Stimulated activated CD4-positive, alpha-beta T cell treated with anti-CD3 and anti-CD28 coated beads, Interleukin-12 subunit alpha, Interleukin-12 subunit beta, amount 100 ng/mL, for 24 hours (primary cell): ENCODE measurements around the gene EFS.
"Not testable (repeated sequence)": the region's sequence is repeated elsewhere in the genome, so short reads cannot be mapped to it uniquely, and the experiment has no call there.

Experiments used
- DNase-seq, 2 experiments: peaks; one replicate each; pipeline ENCODE4 v3.0.0-alpha.2; 2020; ENCODE audit warnings: low read depth in 2 of 2

Gene EFS

GRCh38 chr14:23399136-23399535, 34.2 kb upstream of the EFS start:
- DNase-seq = no peak

- no peak for DNase-seq
These were observed 33.4 kb upstream of the EFS start for GRCh38 chr14:23398348-23398747.

- no peak for DNase-seq
These were observed 31.9 kb upstream of the EFS start for GRCh38 chr14:23396781-23397407.

GRCh38 chr14:23396126-23396525, 31.2 kb upstream of the EFS start:
- DNase-seq = no peak

- DNase-seq = no peak
These were observed 27.6 kb upstream of the EFS start for GRCh38 chr14:23392613-23393012.

GRCh38 chr14:23389871-23390270, 24.9 kb upstream of the EFS start:
- DNase-seq = not testable (repeated sequence)

- no peak for DNase-seq
These were observed 24.4 kb upstream of the EFS start for GRCh38 chr14:23389396-23389795.

GRCh38 chr14:23388996-23389395, 24.0 kb upstream of the EFS start:
- no peak for DNase-seq

GRCh38 chr14:23387916-23388882, 23.2 kb upstream of the EFS start:
- DNase-seq = no peak

GRCh38 chr14:23386999-23387398, 22.0 kb upstream of the EFS start:
- DNase-seq = no peak

- not testable (repeated sequence) for DNase-seq
These were observed 21.3 kb upstream of the EFS start for GRCh38 chr14:23386266-23386657.

- no peak for DNase-seq
These were observed 20.8 kb upstream of the EFS start for GRCh38 chr14:23385642-23386265.

GRCh38 chr14:23385244-23385641, 20.3 kb upstream of the EFS start:
- no peak for DNase-seq

- DNase-seq = no peak
These were observed 19.6 kb upstream of the EFS start for GRCh38 chr14:23384364-23385080.

GRCh38 chr14:23382731-23383440, 17.9 kb upstream of the EFS start:
- DNase-seq = no peak

- no peak for DNase-seq
These were observed 17.3 kb upstream of the EFS start for GRCh38 chr14:23382276-23382675.

GRCh38 chr14:23381871-23382270, 16.9 kb upstream of the EFS start:
- DNase-seq = no peak

GRCh38 chr14:23380976-23381375, 16.0 kb upstream of the EFS start:
- DNase-seq = no peak

- DNase-seq = no peak
These were observed 15.4 kb upstream of the EFS start for GRCh38 chr14:23380197-23380914.

GRCh38 chr14:23379366-23380196, 14.6 kb upstream of the EFS start:
- peak; percentile 29 to 48 for DNase-seq
